Activated naive CD8-positive, alpha-beta T cell treated with anti-CD3 and anti-CD28 coated beads for 36 hours (primary cell): ENCODE results near the gene LAMTOR3. TPM values are rescaled to one million over a fixed set of nuclear protein-coding genes. Genes with fewer than 3 reads are reported as not detected.

Experiments
- DNase-seq: peaks from one replicate; pipeline ENCODE4 v3.0.0; 2021
- H3K27ac Mint-ChIP-seq: one replicate; pipeline ENCODE4 v1.8.0; 2022; ENCODE audit warnings: mild to moderate bottlenecking, moderate library complexity, mixed read lengths
- H3K27me3 Mint-ChIP-seq: one replicate; pipeline ENCODE4 v1.8.0; 2022; ENCODE audit warnings: mild to moderate bottlenecking, mixed read lengths
- H3K36me3 Mint-ChIP-seq: one replicate; pipeline ENCODE4 v1.8.0; 2021; ENCODE audit warnings: mild to moderate bottlenecking, mixed read lengths
- H3K4me1 Mint-ChIP-seq: one replicate; pipeline ENCODE4 v1.8.0; 2021; ENCODE audit warnings: mixed read lengths
- H3K4me3 Mint-ChIP-seq: one replicate; pipeline ENCODE4 v1.8.0; 2022; ENCODE audit warnings: mild to moderate bottlenecking, moderate library complexity, mixed read lengths
- H3K9me3 Mint-ChIP-seq: one replicate; pipeline ENCODE4 v1.8.0; 2022; ENCODE audit warnings: mixed read lengths
- total RNA-seq, 2 experiments: library from RNA; stranded (reverse); gene quantifications; one replicate each; pipeline ENCODE4 v1.2.3, GENCODE V29; 2021

LAMTOR3 gene
- total RNA-seq, 2 experiments from 2014 or later: 33.6 to 35.1 TPM

DNA sequence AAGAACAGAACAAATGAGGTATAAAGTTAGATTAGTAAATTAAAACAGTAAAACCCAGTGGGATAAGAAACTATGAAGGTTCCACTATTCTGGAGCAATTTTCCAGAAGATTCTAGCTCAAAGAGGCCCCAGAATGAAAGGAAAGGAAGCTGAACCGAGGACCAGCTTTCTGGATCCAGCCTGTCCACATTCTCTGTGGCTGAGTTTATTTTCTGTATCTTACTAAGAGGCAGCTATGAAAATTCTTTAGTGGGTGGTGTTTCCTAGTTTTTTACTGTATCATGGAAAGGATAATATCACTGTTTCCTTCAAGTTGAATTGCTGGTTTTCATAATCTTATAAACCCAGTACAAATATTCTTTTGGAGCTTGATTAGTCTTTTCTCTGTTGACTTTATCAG is 65.8 kb downstream of the LAMTOR3 start:
- Mint-ChIP-seq H3K9me3 (no peaks in the 10 kb centered on the region), H3K4me1 (peaks cover 39% of the 10 kb centered on the region), H3K4me3 (no peak overlapping the region), H3K27ac (no peak overlapping the region), H3K36me3 (peaks cover 29% of the 10 kb centered on the region), H3K27me3 (no peaks in the 10 kb centered on the region)
- no peak for DNase-seq

Other genes with a start within 250 kb of the LAMTOR3 start
- gene C4orf54, start 236.6 kb downstream of the LAMTOR3 start, total RNA-seq: not detected
- gene DAPP1, start 77.6 kb downstream of the LAMTOR3 start, total RNA-seq: 10 to 100 TPM; 37.9 to 39.7 TPM
- gene DNAJB14, start 52.2 kb upstream of the LAMTOR3 start, total RNA-seq: 10 to 100 TPM; 33.3 to 34.1 TPM
- gene H2AZ1, start 55.8 kb upstream of the LAMTOR3 start, total RNA-seq: 100 to 1,000 TPM; 735 to 794 TPM